ENCODE results near the gene PDE4B. TPM values are rescaled to one million over a fixed set of nuclear protein-coding genes. Genes with fewer than 3 reads are reported as not detected.
A peak's percentile ranks its signal among the peaks of the same experiment; 100 is the strongest.

Gene PDE4B
- total and polyA plus RNA-seq, 7 donors, result 4.1 to 191 (median 16.3) TPM

DNA sequence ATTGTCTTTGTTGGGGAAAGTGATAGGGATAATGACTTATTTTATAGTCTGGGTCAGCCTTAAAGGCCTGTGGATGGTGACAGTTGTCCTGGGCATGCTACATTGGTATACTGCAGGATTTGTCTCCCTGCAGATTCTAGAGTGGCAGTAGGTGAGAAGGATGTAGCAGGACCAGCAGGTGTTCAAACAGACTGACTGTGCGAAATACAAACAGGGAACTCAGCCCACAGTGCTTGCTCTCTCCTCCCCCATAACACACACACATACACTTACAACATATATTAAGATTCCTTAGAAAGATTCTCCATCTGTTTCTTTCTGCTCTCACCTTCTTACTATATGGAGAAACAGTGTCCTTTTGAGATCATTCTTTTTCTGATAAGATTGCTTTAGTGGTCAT is 6.9 kb downstream of the PDE4B start:
- Histone ChIP-seq H3K27me3 (ENCODE audit: insufficient read depth in 3 of 3, low read length in 2 of 3) (peaks cover 0 to 14% (median 0%) of the 10 kb centered on the region in 3 donors), H3K9me3 (no peaks in the 10 kb centered on the region), H3K4me3 (no peak overlapping the region), H3K27ac (no peak overlapping the region), H3K36me3 (ENCODE audit: insufficient read depth in 1 of 2, low read depth in 1 of 2) (no peaks in the 10 kb centered on the region), H3K4me1 (no peaks in the 10 kb centered on the region)
- 68 to 96% (median 92%) methylated on average over 1 of the region's 1 CpG for WGBS, 3 donors
- DNase-seq (no peak), ATAC-seq (no peak)
- intact Hi-C loops (cut with DNase I), result no loop called here
- TF ChIP-seq, protein P1, sequence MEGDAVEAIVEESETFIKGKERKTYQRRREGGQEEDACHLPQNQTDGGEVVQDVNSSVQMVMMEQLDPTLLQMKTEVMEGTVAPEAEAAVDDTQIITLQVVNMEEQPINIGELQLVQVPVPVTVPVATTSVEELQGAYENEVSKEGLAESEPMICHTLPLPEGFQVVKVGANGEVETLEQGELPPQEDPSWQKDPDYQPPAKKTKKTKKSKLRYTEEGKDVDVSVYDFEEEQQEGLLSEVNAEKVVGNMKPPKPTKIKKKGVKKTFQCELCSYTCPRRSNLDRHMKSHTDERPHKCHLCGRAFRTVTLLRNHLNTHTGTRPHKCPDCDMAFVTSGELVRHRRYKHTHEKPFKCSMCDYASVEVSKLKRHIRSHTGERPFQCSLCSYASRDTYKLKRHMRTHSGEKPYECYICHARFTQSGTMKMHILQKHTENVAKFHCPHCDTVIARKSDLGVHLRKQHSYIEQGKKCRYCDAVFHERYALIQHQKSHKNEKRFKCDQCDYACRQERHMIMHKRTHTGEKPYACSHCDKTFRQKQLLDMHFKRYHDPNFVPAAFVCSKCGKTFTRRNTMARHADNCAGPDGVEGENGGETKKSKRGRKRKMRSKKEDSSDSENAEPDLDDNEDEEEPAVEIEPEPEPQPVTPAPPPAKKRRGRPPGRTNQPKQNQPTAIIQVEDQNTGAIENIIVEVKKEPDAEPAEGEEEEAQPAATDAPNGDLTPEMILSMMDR (IDR thresholded peaks at IDR 0.05), result no peak

DNA sequence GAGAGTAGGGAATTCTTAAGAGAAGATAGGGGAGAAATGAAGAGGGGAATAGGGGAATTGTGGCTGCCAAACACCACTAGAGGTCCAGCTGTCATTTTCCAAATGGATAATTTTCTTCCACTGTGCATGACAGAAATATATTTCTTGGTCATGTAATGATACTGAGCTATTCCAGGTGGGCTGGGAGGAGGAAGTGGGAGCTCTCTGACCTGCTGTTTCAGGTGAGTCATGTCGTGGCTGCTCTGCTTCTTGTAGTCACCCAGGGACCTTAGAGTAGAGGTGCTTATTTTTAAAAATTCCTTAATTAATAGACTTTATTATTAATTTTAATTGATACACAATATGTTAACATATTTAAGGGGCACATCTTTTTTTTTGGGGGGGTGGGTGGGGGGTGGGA is 11.9 kb downstream of the PDE4B start:
- DNase-seq, result no peak
- WGBS, 3 donors, result 37 to 55% (median 42%) methylated on average over 1 of the region's 1 CpG
- no peak overlapping the region for H3K27ac ChIP-seq
- TF ChIP-seq, protein P1 (IDR thresholded peaks at IDR 0.05), result no peak
- H3K27me3 ChIP-seq (ENCODE audit: insufficient read depth in 3 of 3, low read length in 2 of 3), result no peaks in the 10 kb centered on the region
- H3K36me3 ChIP-seq (ENCODE audit: insufficient read depth in 1 of 2, low read depth in 1 of 2), result no peaks in the 10 kb centered on the region
- intact Hi-C loops (cut with DNase I), result no loop called here
- no peak for ATAC-seq
- H3K9me3 ChIP-seq, result no peaks in the 10 kb centered on the region
- H3K4me3 ChIP-seq, result no peak overlapping the region
- no peaks in the 10 kb centered on the region for H3K4me1 ChIP-seq

DNA sequence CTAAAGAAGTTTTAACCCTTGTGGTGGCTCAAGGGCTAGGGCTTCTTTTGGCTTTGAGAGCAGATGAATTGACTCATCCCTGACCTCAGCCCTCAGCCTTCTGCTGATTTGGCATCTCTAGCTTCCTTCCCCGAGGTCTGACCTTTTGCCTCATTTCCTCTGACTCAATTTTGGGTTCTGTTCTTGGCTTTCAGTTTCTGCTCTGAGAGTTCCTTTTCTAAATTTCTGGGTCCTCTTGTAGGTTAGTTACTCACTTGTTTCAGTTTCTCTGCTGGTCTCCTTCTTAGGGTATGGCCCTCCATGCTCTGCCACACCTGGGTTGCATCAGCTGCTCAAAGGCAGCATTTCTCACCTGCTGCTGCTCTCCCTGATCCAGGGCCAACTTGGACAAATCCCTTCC is 19.4 kb downstream of the PDE4B start:
- Histone ChIP-seq H3K27ac (no peak overlapping the region), H3K36me3 (ENCODE audit: insufficient read depth in 1 of 2, low read depth in 1 of 2) (no peaks in the 10 kb centered on the region), H3K4me3 (no peak overlapping the region), H3K4me1 (no peaks in the 10 kb centered on the region), H3K27me3 (ENCODE audit: insufficient read depth in 3 of 3, low read length in 2 of 3) (no peaks in the 10 kb centered on the region), H3K9me3 (no peaks in the 10 kb centered on the region)
- no peak for DNase-seq
- WGBS, 3 donors, result 4 to 5% (median 5%) methylated on average over 1 of the region's 1 CpG
- TF ChIP-seq, protein P1 (IDR thresholded peaks at IDR 0.05), result no peak
- peak in 1 of 4 donors; percentile 63 for ATAC-seq
- intact Hi-C loops (cut with DNase I), result no loop called here

DNA sequence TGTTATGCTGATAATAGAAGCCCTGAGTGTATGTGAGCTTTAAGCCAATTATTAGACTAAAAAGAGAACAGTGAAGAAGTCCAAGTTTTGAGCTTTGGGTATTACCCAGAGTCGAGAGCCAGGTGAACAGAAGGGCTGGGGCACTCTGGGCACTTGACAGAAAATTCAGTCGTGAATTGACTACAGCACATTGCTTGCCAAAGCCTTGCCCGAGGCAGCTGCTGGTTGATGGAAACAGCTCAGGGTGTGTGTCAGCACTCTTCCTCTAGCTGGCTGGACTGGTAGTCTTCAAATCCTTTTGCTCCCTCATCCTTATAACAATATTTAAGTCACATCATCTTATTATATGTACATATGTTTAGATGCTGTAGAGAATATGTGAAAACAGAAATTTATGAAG is 21.3 kb downstream of the PDE4B start:
- Histone ChIP-seq H3K4me1 (no peaks in the 10 kb centered on the region), H3K4me3 (no peak overlapping the region), H3K27me3 (ENCODE audit: insufficient read depth in 3 of 3, low read length in 2 of 3) (no peaks in the 10 kb centered on the region), H3K9me3 (no peaks in the 10 kb centered on the region), H3K36me3 (ENCODE audit: insufficient read depth in 1 of 2, low read depth in 1 of 2) (no peaks in the 10 kb centered on the region), H3K27ac (no peak overlapping the region)
- TF ChIP-seq, protein P1 (IDR thresholded peaks at IDR 0.05), result no peak
- intact Hi-C loops (cut with DNase I), result no loop called here
- DNase-seq (no peak), ATAC-seq (peak in 2 of 4 donors; percentile 49 to 50)
- 6 to 23% (median 21%) methylated on average over 3 of the region's 3 CpGs for WGBS, 3 donors

DNA sequence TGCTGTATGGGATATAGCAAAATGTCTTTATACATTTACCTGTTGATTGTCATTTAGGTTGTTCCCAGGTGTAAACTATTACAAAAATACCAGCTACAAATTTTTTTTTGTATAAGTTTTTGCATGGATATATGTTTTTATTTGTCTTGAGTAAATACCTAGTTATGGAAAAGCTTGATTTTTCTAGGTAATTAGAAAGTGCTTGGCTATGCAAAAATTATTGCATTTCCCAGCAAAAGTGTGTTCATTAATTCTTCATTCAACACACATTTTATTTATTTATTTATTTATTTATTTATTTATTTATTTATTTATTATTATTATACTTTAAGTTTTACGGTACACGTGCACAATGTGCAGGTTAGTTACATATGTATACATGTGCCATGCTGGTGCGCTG is 22.1 kb downstream of the PDE4B start:
- DNase-seq (no peak), ATAC-seq (no peak)
- no peaks in the 10 kb centered on the region for H3K27me3 ChIP-seq (ENCODE audit: insufficient read depth in 3 of 3, low read length in 2 of 3)
- no peak overlapping the region for H3K27ac ChIP-seq
- TF ChIP-seq, protein P1 (IDR thresholded peaks at IDR 0.05), result no peak
- no peak overlapping the region for H3K4me3 ChIP-seq
- H3K9me3 ChIP-seq, result no peaks in the 10 kb centered on the region
- no peaks in the 10 kb centered on the region for H3K4me1 ChIP-seq
- intact Hi-C loops (cut with DNase I), result no loop called here
- no peaks in the 10 kb centered on the region for H3K36me3 ChIP-seq (ENCODE audit: insufficient read depth in 1 of 2, low read depth in 1 of 2)
- 95 to 97% (median 96%) methylated on average over 3 of the region's 3 CpGs for WGBS, 3 donors

Data from psoas muscle (tissue), 8 donors.